ENCODE measurements around the gene LIAS. TPM values are rescaled to one million over a fixed set of nuclear protein-coding genes. Genes with fewer than 3 reads are reported as not detected.
"Not testable (repeated sequence)": the region's sequence is repeated elsewhere in the genome, so short reads cannot be mapped to it uniquely, and the experiment has no call there.

LIAS gene
- total RNA-seq, 1 donor from 2014 or later, result 17.0 TPM

DNA sequence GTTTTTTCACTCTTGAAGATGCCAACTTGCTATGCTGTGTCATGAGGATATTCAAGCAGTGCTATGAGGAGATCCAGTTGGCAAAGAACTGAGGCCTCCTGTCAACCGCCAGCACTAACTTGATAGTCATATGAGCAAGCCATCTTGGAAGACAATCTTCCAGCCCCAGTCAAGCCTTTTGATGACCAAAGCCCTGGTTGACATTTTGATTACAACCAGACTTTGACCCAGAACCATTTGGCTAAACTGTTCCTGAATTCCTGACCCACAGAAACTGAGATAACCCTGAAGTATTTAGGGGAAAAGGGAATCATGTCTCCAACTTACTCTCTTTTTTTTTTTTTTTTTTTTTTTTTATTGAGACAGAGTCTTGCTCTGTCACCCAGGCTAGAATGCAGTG, 35.5 kb downstream of the LIAS start:
- Mint-ChIP-seq H3K4me3 (ENCODE audit: low read depth) (no peak overlapping the region), H3K27ac (no peak overlapping the region), H3K27me3 (no peaks in the 10 kb centered on the region), H3K36me3 (ENCODE audit: insufficient read depth) (peaks cover 8% of the 10 kb centered on the region), H3K4me1 (ENCODE audit: low read depth) (no peaks in the 10 kb centered on the region), H3K9me3 (ENCODE audit: low read depth) (no peaks in the 10 kb centered on the region)
- DNase-seq (ENCODE audit: low spot score, unreplicated experiment), result no peak
- TF ChIP-seq, protein P1, sequence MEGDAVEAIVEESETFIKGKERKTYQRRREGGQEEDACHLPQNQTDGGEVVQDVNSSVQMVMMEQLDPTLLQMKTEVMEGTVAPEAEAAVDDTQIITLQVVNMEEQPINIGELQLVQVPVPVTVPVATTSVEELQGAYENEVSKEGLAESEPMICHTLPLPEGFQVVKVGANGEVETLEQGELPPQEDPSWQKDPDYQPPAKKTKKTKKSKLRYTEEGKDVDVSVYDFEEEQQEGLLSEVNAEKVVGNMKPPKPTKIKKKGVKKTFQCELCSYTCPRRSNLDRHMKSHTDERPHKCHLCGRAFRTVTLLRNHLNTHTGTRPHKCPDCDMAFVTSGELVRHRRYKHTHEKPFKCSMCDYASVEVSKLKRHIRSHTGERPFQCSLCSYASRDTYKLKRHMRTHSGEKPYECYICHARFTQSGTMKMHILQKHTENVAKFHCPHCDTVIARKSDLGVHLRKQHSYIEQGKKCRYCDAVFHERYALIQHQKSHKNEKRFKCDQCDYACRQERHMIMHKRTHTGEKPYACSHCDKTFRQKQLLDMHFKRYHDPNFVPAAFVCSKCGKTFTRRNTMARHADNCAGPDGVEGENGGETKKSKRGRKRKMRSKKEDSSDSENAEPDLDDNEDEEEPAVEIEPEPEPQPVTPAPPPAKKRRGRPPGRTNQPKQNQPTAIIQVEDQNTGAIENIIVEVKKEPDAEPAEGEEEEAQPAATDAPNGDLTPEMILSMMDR (IDR thresholded peaks at IDR 0.05; ENCODE audit: unreplicated experiment), result no peak

DNA sequence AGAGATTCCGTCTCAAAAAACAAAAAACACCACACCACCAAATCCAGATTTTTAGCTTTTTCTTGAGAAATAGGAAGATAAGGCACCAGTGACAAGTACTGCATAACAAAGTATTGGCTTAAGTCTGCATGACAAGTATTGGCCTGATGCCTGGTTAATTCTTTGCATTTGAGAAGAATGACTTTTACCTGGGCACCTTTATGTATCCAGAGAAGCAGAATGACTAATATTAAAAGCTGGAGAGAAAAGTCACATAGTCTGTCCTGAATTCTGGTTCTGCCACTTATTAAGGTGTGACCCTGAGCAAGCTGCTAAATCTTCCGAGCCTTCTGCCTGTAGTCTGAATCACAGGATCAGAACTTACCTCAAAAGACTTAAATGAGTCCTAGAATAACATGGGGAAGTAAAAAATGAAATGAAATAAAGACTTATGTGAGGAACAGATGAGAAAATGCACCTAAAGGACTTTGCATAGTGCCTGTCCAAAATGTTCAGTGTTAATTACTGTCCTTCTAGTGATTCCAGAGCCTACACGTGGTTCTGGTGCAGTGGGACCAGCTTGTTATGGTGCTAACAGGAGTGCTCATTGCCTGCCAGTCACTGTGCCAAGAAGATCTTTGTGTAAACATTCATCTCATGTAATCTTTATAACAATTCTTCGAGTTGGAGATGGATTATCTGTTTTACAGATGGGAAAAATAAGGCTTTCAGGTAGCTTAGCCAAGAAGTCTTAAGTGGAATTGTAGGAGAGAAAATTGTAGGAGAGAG, 36.8 kb downstream of the LIAS start:
- Mint-ChIP-seq H3K27ac (peak overlapping the region; percentile 79), H3K36me3 (ENCODE audit: insufficient read depth) (peaks cover 11% of the 10 kb centered on the region)
- no peak for DNase-seq (ENCODE audit: low spot score, unreplicated experiment)

DNA sequence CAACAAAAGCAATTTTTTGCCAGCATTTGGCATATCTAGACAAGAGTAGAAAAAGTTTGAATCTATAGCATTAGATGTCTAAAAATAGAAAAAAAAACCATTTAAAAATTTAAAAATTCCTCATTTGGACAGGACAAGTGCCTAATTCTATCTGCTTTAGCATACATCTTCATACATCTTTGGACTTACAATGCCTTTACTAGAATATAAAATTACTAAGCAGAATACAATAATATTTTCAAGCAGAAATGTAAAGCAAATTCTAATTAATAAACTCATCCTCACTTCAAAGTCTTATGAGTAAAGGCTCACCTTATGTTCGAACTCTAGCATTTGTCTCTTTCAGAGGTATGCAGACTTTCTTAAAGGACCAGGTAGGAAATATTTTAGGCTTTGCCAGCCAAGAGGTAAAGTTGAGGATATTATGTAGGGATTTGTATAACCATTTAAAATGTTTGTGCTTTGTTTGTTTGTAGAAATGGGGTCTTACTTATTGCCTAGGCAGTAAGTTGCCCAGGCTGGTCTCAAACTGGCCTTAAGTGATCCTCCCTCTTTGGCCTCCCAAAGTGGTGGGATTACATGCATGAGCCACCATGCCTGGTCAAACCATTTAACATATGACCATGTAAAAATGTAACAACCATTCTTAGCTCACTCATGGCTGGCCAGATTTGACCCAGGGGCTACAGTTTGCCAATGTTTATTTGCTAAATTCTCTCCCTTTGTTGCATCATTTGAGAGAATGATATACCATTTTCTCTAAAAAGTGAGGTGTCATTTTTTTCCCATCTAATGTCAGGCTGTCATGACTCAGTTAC, 39.3 kb downstream of the LIAS start:
- Mint-ChIP-seq H3K27me3 (no peaks in the 10 kb centered on the region), H3K27ac (peak overlapping the region; percentile 45), H3K4me1 (ENCODE audit: low read depth) (no peaks in the 10 kb centered on the region), H3K4me3 (ENCODE audit: low read depth) (no peak overlapping the region), H3K9me3 (ENCODE audit: low read depth) (no peaks in the 10 kb centered on the region), H3K36me3 (ENCODE audit: insufficient read depth) (peaks cover 25% of the 10 kb centered on the region)
- TF ChIP-seq, protein P1 (IDR thresholded peaks at IDR 0.05; ENCODE audit: unreplicated experiment), result no peak
- no peak for DNase-seq (ENCODE audit: low spot score, unreplicated experiment)

More for the DNA sequence above, 36.8 kb downstream of the LIAS start:
- no peaks in the 10 kb centered on the region for H3K9me3 Mint-ChIP-seq (ENCODE audit: low read depth)
- TF ChIP-seq, protein P1 (IDR thresholded peaks at IDR 0.05; ENCODE audit: unreplicated experiment), result no peak
- no peaks in the 10 kb centered on the region for H3K27me3 Mint-ChIP-seq
- H3K4me1 Mint-ChIP-seq (ENCODE audit: low read depth), result no peaks in the 10 kb centered on the region
- H3K4me3 Mint-ChIP-seq (ENCODE audit: low read depth), result no peak overlapping the region

DNA sequence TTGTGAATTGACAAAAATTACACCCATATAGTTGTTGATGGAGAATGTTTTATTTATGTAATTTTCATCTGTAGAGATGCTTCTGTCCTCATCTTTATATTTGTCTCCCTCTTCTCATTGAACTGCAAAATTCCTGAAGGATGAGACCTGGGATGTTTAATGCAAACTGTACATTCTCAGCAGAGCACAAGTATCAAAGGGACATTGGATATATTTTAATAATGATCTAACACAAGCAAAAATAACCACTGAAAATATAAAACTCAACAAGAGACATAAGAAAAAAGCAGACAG, 39.8 kb downstream of the LIAS start:
- Mint-ChIP-seq H3K4me1 (ENCODE audit: low read depth) (no peaks in the 10 kb centered on the region), H3K9me3 (ENCODE audit: low read depth) (no peaks in the 10 kb centered on the region), H3K36me3 (ENCODE audit: insufficient read depth) (peaks cover 30% of the 10 kb centered on the region), H3K27ac (no peak overlapping the region), H3K4me3 (ENCODE audit: low read depth) (no peak overlapping the region), H3K27me3 (no peaks in the 10 kb centered on the region)
- no peak for DNase-seq (ENCODE audit: low spot score, unreplicated experiment)
- TF ChIP-seq, protein P1 (IDR thresholded peaks at IDR 0.05; ENCODE audit: unreplicated experiment), result no peak

DNA sequence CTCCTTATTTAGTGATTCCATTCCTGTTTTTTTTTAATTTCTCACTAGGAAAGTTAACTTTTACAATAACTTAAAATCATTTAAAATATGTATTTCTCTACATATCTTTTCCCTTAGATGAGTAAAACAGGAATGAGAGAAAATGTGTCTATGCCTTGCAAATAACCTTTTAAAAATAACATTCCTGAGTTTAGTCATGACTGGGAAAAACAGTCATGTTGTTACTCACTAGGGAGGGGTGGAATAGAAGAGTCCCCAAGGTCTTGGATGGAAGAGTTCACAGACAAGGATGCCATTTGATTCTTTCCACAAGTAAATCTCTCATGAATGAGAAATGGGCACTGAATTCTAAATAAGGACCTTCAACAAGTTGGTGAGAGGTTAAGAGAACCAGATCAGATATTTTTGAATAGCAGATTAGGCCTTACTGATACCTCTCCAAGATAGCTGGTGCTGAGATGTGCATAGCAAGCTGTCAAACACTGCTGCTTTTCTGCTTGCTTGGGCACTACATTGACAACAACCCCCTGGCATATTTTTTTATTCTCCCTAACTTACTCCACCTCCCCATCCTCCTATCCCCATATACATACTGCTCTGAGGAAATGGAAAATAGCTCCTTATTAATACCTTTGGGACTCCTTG, 43.3 kb downstream of the LIAS start:
- DNase-seq (ENCODE audit: low spot score, unreplicated experiment), result no peak
- H3K9me3 Mint-ChIP-seq (ENCODE audit: low read depth), result no peaks in the 10 kb centered on the region
- H3K27me3 Mint-ChIP-seq, result no peaks in the 10 kb centered on the region
- TF ChIP-seq, protein P1 (IDR thresholded peaks at IDR 0.05; ENCODE audit: unreplicated experiment), result no peak
- peaks cover 1% of the 10 kb centered on the region for H3K4me1 Mint-ChIP-seq (ENCODE audit: low read depth)
- H3K4me3 Mint-ChIP-seq (ENCODE audit: low read depth), result no peak overlapping the region
- peaks cover 50% of the 10 kb centered on the region for H3K36me3 Mint-ChIP-seq (ENCODE audit: insufficient read depth)
- H3K27ac Mint-ChIP-seq, result peak overlapping the region; percentile 82

DNA sequence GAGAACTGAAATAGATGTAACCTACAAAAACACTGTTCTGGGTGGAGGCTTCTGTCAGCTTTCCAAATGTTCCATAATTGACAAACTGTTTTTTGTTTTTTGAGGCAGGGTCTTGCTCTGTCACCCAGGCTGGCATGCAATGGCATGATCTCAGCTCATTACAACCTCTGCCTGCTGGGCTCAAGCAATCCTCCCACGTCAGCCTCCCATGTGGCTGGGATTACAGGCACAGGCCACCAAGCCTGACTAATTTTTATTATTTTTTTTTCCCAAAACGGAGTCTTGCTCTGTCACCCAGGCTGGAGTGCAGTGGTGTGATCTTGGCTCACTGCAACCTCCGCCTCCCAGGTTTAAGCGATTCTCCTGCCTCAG, 43.8 kb downstream of the LIAS start:
- Mint-ChIP-seq H3K36me3 (ENCODE audit: insufficient read depth) (peaks cover 52% of the 10 kb centered on the region), H3K27ac (peak overlapping the region; percentile 82)
- DNase-seq (ENCODE audit: low spot score, unreplicated experiment); H3K4me1 Mint-ChIP-seq (ENCODE audit: low read depth); H3K9me3 Mint-ChIP-seq (ENCODE audit: low read depth); H3K4me3 Mint-ChIP-seq (ENCODE audit: low read depth); H3K27me3 Mint-ChIP-seq: not testable (repeated sequence)
